Neural cell (in vitro differentiated cells): Measurements from ENCODE around the gene SAMD14. TPM values are rescaled to one million over a fixed set of nuclear protein-coding genes. Genes with fewer than 3 reads are reported as not detected.

ENCODE experiments used
- H2AFZ ChIP-seq: fragments of 200-600, 300-800 bp; sonication (generic), shearing (Covaris generic); 2 replicates; pipeline ENCODE4 v1.6.0; 2014; ENCODE audit warnings: low read depth, mild to moderate bottlenecking, antibody characterized with exemption, low read length, moderate library complexity
- H3F3A ChIP-seq: fragments of 200-600 bp; shearing (Covaris generic); 2 replicates; pipeline ENCODE4 v1.6.1; 2016; ENCODE audit warnings: mild to moderate bottlenecking, moderate library complexity, mixed read lengths, antibody characterized with exemption, low read length; ENCODE audit not compliant: insufficient read depth, poor library complexity, severe bottlenecking
- H3K27ac ChIP-seq: fragments of 200-600, 300-800 bp; sonication (generic), shearing (Covaris generic); 2 replicates; pipeline ENCODE4 v1.5.1; 2014; ENCODE audit warnings: mild to moderate bottlenecking, low read length, moderate library complexity
- H3K27me3 ChIP-seq: fragments of 300-800, 200-600 bp; sonication (generic), shearing (Covaris generic); 2 replicates; pipeline ENCODE4 v1.6.0; 2014; ENCODE audit warnings: mild to moderate bottlenecking, low read depth, low read length, moderate library complexity; ENCODE audit not compliant: insufficient read depth
- H3K36me3 ChIP-seq: fragments of 300-800, 200-600 bp; sonication (generic), shearing (Covaris generic); 2 replicates; pipeline ENCODE4 v1.5.1; 2014; ENCODE audit warnings: mild to moderate bottlenecking, antibody characterized with exemption, low read length, moderate library complexity; ENCODE audit not compliant: insufficient read depth
- H3K4me2 ChIP-seq: fragments of 300-800, 200-600 bp; sonication (generic), shearing (Covaris generic); 2 replicates; pipeline ENCODE4 v1.6.0; 2014; ENCODE audit warnings: mild to moderate bottlenecking, low read length
- H3K4me3 ChIP-seq: fragments of 300-800, 200-600 bp; sonication (generic), shearing (Covaris generic); 2 replicates; pipeline ENCODE4 v1.5.1; 2014; ENCODE audit warnings: mild to moderate bottlenecking, low read length, moderate library complexity
- H3K79me2 ChIP-seq: fragments of 200-600 bp; shearing (Covaris generic); replicated peaks from 2 replicates; pipeline ENCODE4 v1.6.0; 2014; ENCODE audit warnings: mild to moderate bottlenecking, low read length, moderate library complexity; ENCODE audit not compliant: insufficient read depth
- H3K9ac ChIP-seq: fragments of 300-800, 200-600 bp; sonication (generic), shearing (Covaris generic); 2 replicates; pipeline ENCODE4 v1.6.1; 2016; ENCODE audit warnings: mild to moderate bottlenecking, low read length, mixed read lengths
- H3K9me2 ChIP-seq: fragments of 200-600 bp; shearing (Covaris generic); 2 replicates; pipeline ENCODE4 v1.6.1; 2016; ENCODE audit warnings: mild to moderate bottlenecking, low read length, mixed read lengths; ENCODE audit not compliant: insufficient read depth
- H3K9me3 ChIP-seq: fragments of 200-600, 300-800 bp; sonication (generic), shearing (Covaris generic); 2 replicates; pipeline ENCODE4 v1.6.1; 2016; ENCODE audit warnings: mild to moderate bottlenecking, mixed run types, low read length, moderate library complexity, mixed read lengths
- H4K20me1 ChIP-seq: fragments of 200-600 bp; shearing (Covaris generic); 2 replicates; pipeline ENCODE4 v1.6.1; 2016; ENCODE audit warnings: mild to moderate bottlenecking, mixed run types; ENCODE audit not compliant: insufficient read depth
- EP300 ChIP-seq: fragments of 450-650 bp; conservative IDR thresholded peaks from 2 replicates; pipeline ENCODE4 v1.6.1; 2014; ENCODE audit warnings: antibody characterized with exemption, mild to moderate bottlenecking, moderate library complexity; ENCODE audit not compliant: poor library complexity, severe bottlenecking
- EZH2 ChIP-seq: fragments of 200-600, 300-800 bp; shearing (Covaris generic), sonication (generic); IDR thresholded peaks from 2 replicates; pipeline ENCODE4 v1.6.1; 2014; ENCODE audit warnings: antibody characterized with exemption, low read length, borderline replicate concordance, mild to moderate bottlenecking; ENCODE audit not compliant: insufficient read depth, poor library complexity, severe bottlenecking
- MXI1 ChIP-seq: fragments of 450-650 bp; conservative IDR thresholded peaks from 2 replicates; pipeline ENCODE4 v1.6.1; 2014; ENCODE audit warnings: antibody characterized with exemption, mild to moderate bottlenecking; ENCODE audit not compliant: poor library complexity, severe bottlenecking
- POLR2AphosphoS5 ChIP-seq: IDR thresholded peaks from 2 replicates; pipeline ENCODE4 v1.6.1; 2012
- RAD21 ChIP-seq: fragments of 450-650 bp; conservative IDR thresholded peaks from 2 replicates; pipeline ENCODE4 v1.6.1; 2014; ENCODE audit warnings: antibody characterized with exemption, mild to moderate bottlenecking, moderate library complexity
- SMC3 ChIP-seq: fragments of 450-650 bp; conservative IDR thresholded peaks from 2 replicates; pipeline ENCODE4 v1.6.1; 2014; ENCODE audit warnings: antibody characterized with exemption, mild to moderate bottlenecking, moderate library complexity; ENCODE audit not compliant: poor library complexity
- TAF1 ChIP-seq: IDR thresholded peaks from 2 replicates; pipeline ENCODE4 v1.6.1; 2012; ENCODE audit warnings: low read depth
- polyA plus RNA-seq: library from polyadenylated mRNA; depleted of rRNA; stranded (reverse); fragments of >200 nt; gene quantifications from 2 replicates; pipeline ENCODE4 v1.2.3, GENCODE V29; 2014
- TF ChIP-seq, protein P1 (sequence below): IDR thresholded peaks from 2 replicates; pipeline ENCODE4 v1.6.1; 2012; ENCODE audit warnings: borderline replicate concordance
- TF ChIP-seq, protein P2 (sequence below): fragments of 450-650 bp; IDR thresholded peaks from 2 replicates; pipeline ENCODE4 v1.5.1; 2014; ENCODE audit warnings: antibody characterized with exemption, mild to moderate bottlenecking, moderate library complexity; ENCODE audit not compliant: poor library complexity, severe bottlenecking

The SAMD14 gene
- polyA plus RNA-seq, 1 donor from 2014 or later = 105 TPM

DNA sequence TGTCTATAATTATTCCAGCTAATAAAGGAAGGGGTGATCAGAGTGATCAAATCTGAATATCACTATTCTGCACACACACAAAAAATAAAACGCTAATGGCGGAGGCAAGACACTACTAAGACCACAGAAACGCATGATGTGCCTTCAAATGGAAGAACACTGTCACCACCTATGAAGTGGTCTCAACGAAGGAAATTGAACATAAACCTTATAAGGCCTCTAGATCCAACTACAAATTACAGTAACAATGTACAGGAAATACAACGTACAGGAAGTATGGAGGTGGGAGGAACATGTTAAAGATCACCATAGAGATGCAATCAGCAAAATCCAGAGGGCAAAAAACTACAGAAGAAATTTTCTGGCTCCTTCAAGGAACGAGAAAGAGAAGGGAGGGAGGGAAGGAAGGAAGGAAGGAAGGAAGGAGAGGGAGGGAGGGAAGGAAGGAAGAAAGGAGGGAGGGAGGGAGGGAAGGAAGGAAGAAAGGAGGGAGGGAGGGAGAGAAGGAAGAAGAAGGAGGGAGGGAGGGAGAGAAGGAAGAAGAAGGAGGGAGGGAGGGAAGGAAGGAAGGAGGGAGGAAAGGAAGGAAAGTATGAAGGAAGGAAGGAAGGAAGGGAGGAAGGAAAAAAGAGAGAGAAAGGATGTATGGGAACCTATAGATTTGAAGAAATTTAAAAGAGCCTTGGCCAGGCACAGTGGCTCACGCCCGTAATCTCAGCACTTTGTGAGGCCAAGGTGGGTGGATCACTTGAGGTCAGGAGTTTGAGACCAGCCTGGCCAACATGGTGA lies 32.7 kb upstream of the SAMD14 start:
- Histone ChIP-seq H4K20me1 (no peaks in the 10 kb centered on the region), H3K9ac (no peak overlapping the region), H3K79me2 (no peaks in the 10 kb centered on the region), H3K27me3 (no peaks in the 10 kb centered on the region), H3F3A (no peaks in the 10 kb centered on the region), H3K9me3 (no peaks in the 10 kb centered on the region), H2AFZ (no peak overlapping the region), H3K9me2 (no peaks in the 10 kb centered on the region), H3K4me2 (no peak overlapping the region), H3K36me3 (no peaks in the 10 kb centered on the region), H3K4me3 (no peak overlapping the region), H3K27ac (peak overlapping the region; percentile 94)
- no peak for TF ChIP-seq EZH2

DNA sequence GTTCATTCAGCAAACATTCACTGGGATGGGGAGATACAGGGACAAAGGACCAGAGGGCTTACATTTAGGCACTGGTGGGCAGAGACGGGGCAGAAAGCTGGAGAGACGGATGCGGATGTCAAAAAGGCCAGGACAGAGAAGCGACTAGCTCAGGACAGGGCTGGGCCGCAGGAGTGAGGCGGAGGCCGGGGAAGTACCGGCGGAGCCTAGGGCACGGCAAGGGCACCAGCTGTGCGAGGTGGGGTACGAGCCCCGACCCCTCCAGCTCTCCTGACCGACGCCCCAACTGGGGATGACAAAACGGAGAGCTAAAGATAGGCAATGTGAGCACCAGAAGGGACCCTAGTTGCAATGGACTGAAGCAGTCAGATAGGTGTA lies 31.9 kb upstream of the SAMD14 start:
- peak overlapping the region; percentile 94 for H3K27ac ChIP-seq
- H3K27me3 ChIP-seq = no peaks in the 10 kb centered on the region
- H2AFZ ChIP-seq = peak overlapping the region; percentile 62
- no peaks in the 10 kb centered on the region for H3F3A ChIP-seq
- no peak overlapping the region for H3K4me2 ChIP-seq
- no peaks in the 10 kb centered on the region for H4K20me1 ChIP-seq
- H3K4me3 ChIP-seq = peak overlapping the region; percentile 65
- no peaks in the 10 kb centered on the region for H3K9me2 ChIP-seq
- TF ChIP-seq TAF1 (no peak), EP300 (no peak), MXI1 (no peak), RAD21 (no peak), SMC3 (no peak), POLR2AphosphoS5 (no peak), EZH2 (no peak)
- TF ChIP-seq, protein P1, sequence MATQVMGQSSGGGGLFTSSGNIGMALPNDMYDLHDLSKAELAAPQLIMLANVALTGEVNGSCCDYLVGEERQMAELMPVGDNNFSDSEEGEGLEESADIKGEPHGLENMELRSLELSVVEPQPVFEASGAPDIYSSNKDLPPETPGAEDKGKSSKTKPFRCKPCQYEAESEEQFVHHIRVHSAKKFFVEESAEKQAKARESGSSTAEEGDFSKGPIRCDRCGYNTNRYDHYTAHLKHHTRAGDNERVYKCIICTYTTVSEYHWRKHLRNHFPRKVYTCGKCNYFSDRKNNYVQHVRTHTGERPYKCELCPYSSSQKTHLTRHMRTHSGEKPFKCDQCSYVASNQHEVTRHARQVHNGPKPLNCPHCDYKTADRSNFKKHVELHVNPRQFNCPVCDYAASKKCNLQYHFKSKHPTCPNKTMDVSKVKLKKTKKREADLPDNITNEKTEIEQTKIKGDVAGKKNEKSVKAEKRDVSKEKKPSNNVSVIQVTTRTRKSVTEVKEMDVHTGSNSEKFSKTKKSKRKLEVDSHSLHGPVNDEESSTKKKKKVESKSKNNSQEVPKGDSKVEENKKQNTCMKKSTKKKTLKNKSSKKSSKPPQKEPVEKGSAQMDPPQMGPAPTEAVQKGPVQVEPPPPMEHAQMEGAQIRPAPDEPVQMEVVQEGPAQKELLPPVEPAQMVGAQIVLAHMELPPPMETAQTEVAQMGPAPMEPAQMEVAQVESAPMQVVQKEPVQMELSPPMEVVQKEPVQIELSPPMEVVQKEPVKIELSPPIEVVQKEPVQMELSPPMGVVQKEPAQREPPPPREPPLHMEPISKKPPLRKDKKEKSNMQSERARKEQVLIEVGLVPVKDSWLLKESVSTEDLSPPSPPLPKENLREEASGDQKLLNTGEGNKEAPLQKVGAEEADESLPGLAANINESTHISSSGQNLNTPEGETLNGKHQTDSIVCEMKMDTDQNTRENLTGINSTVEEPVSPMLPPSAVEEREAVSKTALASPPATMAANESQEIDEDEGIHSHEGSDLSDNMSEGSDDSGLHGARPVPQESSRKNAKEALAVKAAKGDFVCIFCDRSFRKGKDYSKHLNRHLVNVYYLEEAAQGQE = no peak
- TF ChIP-seq, protein P2, sequence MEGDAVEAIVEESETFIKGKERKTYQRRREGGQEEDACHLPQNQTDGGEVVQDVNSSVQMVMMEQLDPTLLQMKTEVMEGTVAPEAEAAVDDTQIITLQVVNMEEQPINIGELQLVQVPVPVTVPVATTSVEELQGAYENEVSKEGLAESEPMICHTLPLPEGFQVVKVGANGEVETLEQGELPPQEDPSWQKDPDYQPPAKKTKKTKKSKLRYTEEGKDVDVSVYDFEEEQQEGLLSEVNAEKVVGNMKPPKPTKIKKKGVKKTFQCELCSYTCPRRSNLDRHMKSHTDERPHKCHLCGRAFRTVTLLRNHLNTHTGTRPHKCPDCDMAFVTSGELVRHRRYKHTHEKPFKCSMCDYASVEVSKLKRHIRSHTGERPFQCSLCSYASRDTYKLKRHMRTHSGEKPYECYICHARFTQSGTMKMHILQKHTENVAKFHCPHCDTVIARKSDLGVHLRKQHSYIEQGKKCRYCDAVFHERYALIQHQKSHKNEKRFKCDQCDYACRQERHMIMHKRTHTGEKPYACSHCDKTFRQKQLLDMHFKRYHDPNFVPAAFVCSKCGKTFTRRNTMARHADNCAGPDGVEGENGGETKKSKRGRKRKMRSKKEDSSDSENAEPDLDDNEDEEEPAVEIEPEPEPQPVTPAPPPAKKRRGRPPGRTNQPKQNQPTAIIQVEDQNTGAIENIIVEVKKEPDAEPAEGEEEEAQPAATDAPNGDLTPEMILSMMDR = no peak
- H3K79me2 ChIP-seq = no peaks in the 10 kb centered on the region
- peak overlapping the region; percentile 79 for H3K9ac ChIP-seq
- H3K36me3 ChIP-seq = no peaks in the 10 kb centered on the region
- no peaks in the 10 kb centered on the region for H3K9me3 ChIP-seq
